GM19328 (cell line): ENCODE measurements around the gene CRYGN.

ENCODE experiments used
- ATAC-seq: cut with Tn5 transposase; IDR thresholded peaks from one replicate; pipeline ENCODE4 v1.9.1; 2021; ENCODE audit warnings: mild to moderate bottlenecking, moderate library complexity; ENCODE audit not compliant: unreplicated experiment

The CRYGN gene, protein sequence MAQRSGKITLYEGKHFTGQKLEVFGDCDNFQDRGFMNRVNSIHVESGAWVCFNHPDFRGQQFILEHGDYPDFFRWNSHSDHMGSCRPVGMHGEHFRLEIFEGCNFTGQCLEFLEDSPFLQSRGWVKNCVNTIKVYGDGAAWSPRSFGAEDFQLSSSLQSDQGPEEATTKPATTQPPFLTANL

DNA sequence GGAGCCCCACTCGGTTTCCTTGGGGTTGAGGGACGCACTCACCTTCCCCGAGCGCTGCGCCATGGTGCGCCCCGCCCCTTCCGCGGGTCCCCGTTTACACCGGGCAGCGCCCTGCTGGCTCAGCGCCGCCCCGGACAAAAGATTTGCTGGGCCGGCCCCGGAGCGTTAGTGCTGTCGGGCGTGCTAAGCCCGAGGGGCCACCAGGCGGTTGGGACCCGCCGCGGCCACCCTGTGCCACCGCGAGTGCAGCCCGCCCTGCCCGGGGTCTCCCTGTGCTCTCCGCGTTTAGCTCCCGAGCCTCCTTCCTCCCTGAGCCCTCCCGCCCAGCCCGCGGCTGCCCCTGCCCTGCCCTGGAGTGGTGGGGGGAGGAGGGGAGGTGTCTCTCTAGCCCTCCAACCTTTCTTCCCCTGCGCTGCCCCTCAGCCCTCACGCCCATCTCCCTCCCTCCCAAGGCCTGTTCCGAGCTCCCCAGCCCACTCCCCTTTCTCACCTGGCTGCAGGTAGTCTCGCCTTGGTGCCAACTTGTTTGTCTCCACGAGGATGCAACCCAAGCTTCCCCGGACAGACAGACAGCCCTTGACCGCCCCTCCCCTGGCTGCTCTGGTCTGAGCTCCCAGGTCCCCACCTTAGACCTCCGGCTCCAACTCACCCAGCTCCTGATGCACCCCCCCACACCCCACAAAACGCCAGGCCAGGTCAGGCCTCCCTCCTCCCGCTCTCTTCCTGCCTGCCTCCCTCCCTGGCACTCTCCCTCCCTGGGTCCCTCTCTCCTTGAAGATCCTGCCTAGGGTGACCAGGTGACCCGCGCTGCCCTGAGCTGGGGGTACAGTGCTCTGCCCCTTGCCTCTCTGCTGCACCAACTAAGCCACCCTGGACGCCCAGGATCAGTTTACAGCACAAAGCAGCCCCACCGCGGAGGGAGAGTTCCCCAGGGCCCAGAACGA is at the start of gene CRYGN:
Gene CRYGN (minus strand): TSS at position 287 of the 944 bp plus-strand sequence. CDS start 224 bp downstream, at position 63.
- ATAC-seq, result no peak

DNA sequence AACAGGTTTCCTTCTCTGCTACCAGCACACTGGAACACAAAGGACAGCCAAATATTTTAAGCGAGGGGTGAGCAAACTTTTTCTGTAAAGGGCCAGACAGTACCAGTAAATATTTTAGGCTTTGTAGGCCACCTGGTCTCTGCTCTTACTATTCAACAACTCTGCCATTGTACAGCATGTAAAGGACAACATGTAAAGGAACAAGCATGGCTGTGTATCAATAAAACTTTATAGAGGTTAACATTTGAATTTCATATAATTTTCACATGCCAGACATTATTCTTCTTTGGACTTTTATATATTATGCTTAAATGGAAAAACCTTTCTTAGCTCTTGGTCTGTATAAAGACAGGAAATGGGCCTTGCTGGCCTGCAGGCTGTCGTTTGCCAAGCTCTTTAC is 49.6 kb upstream of the CRYGN start:
- ATAC-seq, result no peak

DNA sequence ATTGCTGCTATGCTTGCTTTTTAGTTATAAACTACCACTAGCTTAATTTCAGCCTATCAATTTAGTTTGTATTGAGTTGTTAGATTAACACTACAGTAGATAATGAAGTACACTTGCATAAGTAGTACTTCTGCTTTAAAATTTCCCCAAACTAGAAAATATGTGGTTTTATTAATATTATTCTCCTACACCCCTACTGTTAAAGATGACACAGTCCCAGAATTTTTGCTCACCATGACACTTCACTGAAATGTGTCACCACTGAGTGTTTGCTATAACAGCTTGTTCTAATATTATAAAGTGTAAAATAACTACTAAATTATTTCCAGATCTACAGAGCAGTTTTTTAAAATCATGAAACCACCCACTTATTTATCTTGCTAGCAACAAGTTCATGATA is 48.2 kb upstream of the CRYGN start:
- ATAC-seq, result no peak

DNA sequence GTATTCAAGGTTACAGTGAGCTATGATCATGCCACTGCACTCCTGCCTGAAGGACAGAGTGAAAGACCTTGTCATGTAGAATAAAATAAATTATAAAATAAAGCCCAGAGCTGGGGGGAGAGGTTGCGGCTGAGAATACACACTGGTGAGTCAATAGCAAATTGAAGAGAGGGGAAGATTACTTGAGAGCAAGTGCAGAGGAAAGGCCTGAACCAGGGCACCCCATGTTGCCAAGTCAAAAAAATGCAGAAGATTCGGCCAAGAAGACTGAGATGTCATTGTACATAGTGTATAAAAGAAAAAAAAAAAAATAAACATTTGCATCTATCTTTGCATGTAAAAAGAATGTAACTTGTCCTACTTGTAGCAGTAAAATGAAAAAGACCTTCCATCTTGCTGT is 47.3 kb upstream of the CRYGN start:
- ATAC-seq, result no peak

DNA sequence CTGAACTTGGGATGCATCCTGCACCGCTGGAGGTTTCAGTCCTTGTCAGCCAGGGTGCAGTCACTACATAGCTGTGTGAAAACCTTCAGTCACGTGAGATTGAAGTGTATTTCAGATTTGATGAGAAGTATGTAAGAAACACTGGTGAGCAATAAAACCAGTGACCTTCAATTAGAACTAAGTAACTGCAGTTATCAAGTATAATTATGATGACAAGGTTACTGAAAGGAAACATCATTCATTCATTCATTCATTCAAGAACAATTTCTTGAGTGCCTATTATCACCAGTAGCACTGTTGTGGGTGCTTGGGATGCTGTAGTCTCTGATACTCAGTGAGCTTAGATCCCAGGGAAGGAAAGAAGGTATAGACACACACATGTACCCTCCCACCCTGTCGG is 46.1 kb upstream of the CRYGN start:
- no peak for ATAC-seq

DNA sequence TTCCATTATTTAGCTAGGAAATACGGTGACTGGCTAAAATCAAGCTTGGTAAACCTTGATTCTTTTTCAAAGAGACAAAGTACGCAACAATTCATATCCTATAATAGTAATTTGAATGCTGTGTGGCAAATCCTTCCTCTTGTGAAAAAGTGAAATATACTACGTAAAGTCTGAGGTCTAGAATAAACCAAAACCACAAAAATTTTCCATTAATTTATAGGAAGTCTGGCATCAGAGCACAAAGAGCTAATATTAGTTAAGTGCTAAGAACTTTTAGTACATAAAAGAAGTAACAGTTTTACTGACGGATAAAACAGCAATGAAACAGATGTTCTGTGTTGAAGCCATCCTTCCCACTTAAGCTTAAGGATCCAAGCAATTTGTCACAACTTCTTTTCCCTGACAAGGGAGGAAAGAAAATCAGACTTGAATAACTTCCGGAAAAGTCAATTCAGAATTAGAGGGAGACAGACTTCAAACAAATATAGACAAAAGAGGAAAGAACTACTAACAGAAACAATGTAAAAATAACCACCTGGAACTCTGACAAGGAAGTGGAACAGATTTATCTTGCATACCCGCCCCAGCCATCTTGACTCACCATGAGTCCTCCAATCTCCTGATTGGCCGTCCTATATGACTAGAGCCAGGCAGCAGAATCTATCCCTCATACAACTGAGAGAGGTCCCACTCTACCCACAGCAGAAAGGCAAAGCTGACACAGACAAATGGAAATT is 45.2 kb upstream of the CRYGN start:
- ATAC-seq, result no peak

DNA sequence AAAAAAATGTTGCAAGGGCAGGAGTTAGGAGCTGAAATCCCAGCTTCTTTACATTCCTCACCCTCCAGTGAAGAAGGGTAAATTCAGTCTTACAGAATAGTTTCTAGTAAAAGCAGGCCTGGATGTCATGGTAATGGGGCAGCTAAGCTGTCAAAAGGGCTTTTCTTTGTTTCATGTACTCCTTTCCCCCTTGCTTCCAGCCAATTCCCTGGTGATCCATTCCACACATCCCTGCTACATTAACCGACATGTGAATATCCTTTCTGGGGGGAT is 43.7 kb upstream of the CRYGN start:
- no peak for ATAC-seq

DNA sequence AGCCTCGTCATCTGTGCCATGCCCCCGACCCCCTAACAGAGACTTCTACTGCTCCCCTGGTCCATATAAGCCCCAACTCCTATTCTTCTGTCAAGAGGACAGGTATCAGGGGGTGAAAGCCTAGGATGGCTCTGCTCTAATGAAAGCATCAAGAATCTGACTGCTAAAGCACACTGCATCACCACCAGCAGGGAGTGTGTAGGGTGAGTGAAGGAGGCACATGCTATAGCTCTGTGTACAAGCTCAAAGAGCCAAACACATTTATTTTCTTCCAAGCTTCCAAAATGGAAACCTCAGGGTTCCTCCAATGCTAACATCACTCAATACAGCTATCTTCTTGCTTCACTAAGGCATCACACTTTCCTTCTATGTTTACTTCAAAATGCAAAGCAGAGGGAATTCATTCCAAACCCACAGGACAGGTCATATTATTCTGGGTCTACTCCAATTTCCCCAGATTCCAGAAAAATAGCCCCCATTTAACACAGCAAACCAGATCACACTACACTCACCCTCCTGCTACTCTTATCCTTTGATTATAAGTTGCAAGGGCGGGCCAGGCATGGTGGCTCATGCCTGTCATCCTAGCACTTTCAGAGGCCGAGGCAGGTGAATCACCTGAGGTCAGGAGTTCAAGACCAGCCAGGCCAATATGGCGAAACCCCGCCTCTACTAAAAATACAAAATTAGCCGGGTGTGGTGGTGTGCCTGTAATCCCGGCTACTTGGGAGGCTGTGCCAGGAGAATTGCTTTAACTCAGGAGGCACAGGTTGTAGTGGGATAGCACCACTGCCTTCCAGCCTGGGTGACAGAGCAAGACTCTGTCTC is 43.2 kb upstream of the CRYGN start:
- ATAC-seq, result no peak

DNA sequence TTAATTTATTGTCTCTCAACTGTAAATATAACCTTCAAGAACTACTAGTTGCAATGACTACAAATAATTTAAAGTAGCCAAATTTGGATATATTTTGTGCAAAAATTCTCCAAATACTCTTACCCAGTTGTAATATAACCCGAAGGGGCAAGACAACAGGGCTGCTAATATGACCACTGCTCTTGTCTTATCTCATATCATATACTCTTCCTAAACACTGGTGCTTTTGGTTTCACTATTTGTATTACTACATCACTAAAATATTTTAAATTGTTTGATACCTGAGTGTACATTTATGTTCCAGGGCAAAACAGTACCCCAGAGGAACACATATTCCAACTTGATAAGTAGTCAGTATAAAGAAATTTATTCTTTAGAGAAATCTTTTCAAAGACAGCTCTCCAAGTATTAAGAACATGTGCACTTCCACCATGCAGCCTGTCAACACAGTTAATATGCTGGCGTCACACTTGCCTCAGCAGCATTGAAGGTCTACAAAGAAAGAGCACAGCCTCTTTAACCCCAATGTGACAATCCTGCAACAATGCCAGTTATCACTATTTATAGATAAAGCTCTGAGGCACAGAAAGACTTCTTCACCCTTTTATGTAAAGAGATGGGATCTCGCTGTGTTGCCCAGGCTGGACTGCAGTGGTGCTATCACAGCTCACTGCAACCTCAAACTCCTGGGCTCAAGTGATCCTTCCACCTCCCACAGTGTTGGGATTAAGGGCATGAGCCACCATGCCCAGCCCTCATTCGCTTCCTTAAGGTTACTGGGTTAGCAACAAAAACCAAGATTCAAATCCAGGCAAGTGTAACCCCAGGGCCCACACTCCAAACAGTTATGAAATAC is 41.9 kb upstream of the CRYGN start:
- no peak for ATAC-seq

DNA sequence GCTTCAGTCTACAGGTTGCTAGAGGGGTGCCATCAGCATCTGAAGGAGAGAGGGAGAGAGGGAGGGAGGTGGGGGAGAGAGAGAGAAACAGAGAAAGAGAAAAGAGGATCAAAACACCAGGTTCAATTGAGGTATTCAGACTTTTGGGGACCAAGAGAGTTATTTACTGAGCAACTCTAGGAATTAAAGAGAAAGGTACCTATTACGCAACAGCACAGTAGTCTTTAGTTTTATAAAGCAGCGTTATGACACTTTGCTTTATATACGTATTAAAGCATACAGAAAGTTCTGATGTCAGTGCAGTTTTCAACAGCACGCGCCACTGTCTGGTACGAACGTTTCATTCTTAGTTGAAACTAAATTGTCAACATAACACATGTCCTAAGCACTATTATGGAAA is 37.9 kb upstream of the CRYGN start:
- no peak for ATAC-seq

DNA sequence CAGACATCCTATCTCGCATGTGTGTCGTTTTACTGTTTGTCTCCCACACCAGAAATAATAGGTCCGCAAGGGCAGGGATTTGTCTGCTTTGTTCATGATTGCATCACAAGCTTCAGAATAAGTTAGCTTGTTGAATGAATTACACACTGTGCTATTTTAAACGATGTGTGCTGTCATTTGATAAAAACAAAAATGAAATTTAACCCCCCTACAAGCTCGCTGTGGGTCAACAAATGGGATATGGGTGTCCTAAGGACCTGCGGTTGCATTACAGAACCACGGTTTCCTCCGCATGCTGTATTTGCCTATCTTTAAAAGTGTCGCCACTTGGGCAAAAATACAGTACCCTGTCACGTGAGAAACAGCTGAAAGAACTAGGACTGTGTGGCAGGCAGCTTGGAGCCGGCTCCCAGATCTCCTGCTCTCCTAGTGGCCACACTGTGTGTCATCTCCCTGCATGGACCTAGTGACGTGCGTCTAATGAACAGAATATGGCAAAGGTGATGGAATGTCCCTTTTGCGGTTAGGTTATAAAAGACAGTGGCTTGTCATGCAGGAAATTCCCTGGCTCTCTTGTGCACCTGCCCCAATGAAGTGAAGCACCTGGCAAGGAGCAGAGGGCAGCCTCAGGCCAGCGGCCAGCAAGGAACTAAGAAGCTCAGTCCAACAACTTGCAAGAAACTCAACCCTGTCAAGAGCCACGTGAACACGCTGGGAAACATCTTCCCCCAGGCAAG is 32.9 kb upstream of the CRYGN start:
- ATAC-seq, result no peak

DNA sequence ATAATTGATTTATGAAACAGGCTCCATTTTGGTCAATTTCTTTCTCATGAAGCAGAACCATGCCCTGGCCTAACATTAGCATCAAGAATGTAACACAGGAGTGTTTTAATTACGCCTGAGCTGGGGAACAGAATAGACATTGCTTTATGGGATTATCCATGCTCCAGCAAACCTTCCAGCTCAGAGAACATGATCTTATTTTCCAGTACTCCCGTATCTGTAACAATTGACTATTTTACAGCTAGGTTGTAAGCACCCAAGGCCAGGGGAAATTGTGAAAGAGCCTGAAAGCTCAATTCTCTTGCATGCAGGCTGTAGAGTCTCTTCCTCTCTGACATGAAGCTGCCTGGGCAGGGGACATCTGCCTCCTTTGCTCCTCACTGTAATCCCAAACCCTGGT is 30.8 kb upstream of the CRYGN start:
- ATAC-seq, result no peak

DNA sequence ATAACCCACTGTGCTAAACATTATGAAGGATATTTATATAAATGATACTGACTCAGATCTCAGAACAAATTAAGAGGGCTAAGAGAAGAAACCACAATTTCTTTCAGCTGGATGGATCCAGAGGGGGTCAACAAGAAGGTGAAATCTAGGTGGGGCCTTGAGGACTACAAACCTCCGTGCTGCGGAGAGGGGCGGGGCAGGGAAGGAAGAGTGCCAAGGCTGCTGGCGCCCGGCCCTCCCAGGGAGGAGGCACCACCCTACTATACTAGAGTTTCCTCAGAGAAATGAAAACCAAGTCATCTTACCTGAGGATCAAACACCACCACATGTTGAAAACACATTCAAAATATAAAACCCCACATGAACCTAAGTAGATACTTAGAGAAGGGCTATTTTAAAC is 29.3 kb upstream of the CRYGN start:
- ATAC-seq, result no peak

DNA sequence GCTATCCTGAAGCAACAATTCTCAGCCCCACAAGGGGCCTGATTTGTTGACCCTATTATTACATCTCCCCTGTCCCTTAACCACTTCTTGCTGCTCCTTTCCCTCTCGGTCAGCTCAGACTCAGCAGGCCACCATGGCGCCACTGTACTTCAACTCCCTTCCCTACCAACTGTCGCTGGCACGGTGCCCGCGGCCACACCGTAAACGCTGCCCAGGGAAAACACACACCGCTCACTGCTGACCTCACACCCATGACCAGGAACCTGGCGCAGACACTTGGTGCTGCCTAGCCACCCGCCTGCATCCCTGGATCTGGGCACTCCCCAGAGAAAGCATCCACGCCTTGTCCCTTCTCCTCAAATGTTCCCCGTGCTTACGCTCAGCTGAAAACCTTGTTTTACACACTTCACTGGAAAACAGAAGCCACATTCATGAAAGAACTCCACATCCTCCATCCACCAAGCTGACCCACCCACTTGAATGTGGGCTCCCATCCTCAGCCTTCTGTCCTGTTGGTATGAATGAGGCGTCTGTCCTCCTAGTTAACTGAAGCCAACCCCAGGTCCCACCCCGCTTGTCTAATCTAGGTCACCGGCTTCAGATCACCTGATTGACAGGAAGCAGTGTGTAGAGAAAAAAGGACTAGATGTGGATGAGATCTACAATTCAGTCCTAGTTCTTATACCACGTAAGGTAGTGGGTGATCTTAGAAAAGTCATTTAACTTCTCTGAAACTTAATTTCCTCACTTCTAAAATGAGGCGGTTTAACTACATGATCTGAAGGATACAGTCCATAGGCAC is 28.5 kb upstream of the CRYGN start:
- ATAC-seq, result no peak

DNA sequence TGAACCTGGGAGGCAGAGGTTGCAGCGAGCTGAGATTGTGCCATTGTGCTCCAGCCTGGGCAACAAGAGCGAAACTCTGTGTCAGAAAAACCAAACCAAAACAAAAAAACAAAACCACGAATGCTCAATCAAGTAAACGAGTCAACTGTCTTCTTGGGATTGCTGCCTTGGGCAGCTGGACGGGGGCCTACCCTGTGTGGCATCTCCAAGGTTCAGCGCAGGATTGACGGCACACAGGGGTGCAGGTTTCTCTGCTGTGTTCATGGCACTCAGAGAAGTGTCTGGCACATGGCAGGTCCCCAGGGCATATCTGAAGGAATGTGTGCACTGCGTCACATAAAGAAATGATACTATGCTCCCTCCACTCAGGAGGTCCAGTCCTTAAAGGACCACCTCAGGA is 25.2 kb upstream of the CRYGN start:
- ATAC-seq, result no peak

DNA sequence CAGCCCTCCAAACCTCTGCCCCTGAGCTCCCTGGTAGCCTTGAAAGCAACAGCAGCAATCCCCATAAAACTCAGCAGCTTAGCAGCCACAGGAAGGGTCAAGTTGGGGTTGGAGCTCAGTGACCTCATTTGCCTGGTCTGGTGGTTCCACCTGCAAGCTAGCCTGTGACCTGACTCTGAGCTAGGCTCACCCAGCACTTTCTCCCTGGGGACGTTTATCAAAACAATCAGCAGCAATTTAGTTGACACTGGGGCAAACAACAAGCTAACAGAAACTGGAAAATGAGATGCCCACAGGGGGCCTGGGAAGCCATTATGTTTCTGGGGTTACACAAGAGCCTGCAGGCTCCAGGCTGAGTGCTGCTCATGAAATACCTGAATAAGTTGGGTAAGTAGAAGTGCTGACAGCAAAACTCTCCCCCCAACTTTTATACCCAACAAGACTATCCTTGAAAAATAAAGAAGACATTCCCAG is 22.4 kb upstream of the CRYGN start:
- no peak for ATAC-seq

DNA sequence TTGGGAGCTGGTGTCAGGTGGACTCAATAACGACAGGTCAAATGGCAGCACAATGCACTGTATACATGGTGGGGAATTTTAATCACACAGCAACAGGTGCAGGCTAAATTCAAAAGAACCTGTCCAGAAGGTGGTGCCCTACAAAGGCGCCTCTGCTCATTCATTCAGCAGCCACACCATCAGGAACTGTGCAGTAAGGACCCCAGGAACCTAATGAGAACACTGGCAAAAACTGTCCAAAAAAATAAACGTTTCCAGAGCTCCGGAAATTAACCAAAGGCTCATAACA is 21.9 kb upstream of the CRYGN start:
- no peak for ATAC-seq

DNA sequence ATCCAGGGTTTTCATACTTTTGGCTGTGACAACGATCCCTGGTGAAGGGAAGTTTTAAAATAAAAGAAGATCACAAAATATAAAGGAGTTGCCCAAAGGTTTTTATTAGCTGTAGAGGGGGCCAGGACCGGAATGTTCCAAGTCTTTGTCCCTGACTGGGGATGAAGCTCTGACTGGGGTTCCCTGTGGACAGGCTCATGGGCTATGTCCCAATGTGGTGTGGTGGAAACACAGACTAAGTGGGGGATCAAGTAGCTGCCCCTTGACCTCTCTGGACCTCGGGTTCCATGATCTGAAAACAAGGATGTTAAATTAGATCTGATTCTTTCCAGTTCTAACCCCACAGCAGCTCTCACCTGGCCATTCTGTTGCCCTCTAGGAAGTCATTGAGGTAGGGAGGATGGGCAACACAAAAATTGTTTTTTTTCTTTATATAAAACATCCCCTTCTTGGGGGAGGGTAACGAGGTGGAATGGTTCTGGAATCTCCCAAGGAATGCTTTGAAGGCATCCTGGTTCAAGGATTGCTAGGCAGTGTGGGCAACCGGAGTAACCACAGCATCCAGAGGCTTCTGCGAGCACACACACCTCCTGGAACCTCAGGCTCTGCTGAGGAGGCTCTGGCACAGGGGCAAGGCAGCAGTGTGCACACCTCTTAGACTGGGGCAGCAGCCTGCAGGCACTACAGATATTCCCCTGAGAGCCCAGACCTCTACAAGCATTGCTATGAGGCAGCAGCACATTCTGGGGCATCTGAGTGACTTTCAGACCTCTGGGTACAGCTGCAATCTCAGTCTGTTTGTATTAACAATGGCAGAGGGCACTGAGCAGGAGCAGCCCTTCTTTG is 21.4 kb upstream of the CRYGN start:
- ATAC-seq, result no peak
